ENCODE data around the gene RBM10.
A peak's percentile ranks its signal among the peaks of the same experiment; 100 is the strongest.

The RBM10 gene

DNA sequence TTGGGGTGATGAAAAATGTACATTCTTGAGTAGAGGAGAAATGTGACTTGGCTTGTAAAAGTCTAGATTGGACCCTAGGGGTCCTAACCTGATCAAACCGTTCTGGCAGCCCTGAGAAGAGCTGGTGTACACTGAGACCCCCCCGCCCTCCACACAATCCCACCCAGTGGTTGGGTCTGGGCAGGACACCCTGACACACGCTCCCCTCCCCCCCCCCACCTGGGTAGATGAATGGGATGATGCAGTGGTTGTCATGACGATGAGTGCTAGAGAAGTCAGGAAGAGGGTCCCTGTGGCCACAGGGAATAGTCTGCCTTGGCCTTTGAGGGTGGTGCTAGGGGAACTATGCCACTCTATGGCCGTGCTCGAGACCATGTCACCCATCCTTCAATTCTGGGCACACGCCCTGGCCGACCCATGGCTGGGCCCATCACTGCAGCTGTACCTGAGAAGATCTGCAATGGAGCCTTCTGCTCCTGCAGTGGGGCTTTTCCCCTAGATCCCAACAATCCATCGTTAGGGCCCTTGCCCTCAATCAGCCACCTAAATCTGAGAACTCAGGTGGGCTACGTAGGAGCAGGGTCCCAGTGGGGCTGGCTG is 77.8 kb downstream of the RBM10 start:
- DNase-seq, result no peak

- no peak for DNase-seq
Measured at GRCh38 chrX:47223476-47224250, 78.6 kb downstream of the RBM10 start.

- DNase-seq, result no peak
Measured at GRCh38 chrX:47224266-47224895, 79.4 kb downstream of the RBM10 start.

GRCh38 chrX:47224896-47225290 is 79.9 kb downstream of the RBM10 start:
- no peak for DNase-seq

DNA sequence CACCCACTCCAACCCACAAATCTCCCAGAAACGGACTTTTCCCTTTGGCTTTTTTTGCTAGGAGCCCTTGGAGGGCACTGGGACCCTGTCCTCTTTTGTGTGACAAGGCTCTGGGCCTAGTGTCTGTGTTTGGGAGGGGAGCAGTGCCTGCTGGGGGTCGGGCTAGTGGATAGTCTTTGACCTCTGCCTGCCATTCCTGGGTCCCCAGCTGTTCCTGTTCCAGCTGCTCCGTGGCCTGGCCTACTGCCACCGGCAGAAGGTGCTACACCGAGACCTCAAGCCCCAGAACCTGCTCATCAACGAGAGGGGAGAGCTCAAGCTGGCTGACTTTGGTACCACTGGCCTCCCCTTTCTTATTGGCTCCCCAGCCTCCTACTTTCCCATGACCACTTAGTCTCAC is 81.0 kb downstream of the RBM10 start:
- no peak for DNase-seq

- DNase-seq, result no peak
Measured at GRCh38 chrX:47226531-47227333, 81.7 kb downstream of the RBM10 start.

- no peak for DNase-seq
Measured at GRCh38 chrX:47227334-47227583, 82.2 kb downstream of the RBM10 start.

GRCh38 chrX:47228550-47229270 is 83.7 kb downstream of the RBM10 start:
- no peak for DNase-seq

DNA sequence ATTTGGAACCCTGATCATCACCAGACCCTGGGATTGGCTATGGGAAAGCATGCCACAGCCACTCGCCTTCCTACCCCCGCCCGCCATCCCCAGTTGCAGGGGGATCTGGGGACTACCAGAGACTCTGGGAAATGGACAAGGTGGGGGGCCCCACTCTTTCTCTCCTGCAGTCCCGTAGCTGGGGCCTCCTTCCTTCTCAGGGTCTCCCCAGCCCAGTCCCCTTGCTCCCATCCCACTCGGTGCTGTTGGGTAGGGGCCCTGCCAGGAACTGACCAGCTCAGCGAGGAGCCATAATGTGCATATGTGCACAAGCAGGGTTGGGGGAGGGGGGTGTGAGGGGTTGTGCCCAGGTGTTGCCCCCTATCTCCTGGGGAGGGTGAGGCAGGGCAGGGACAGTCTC is 84.4 kb downstream of the RBM10 start:
- no peak for DNase-seq

GRCh38 chrX:47230136-47230868 is 85.3 kb downstream of the RBM10 start:
- no peak for DNase-seq

DNA sequence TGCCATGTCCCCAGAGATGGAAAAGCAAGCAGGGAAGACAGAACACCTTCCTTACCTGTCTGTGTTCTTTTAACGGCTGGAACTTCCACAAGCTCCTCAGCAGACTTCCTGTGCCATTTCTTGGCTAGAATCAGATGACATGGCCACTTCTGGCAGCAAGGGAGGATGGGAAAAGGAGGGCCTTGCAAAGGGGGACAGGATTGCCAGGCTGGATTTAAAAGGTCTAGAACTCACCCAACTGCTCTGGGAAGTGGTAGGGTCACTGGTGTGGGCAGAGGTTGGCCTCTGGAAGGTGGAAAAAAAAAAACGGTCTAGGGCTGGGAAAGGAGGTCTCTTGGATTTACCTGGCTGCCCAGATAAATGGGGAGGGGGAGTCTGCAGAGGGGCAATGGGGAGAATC is 86.1 kb downstream of the RBM10 start:
- no peak for DNase-seq

- DNase-seq, result no peak
Measured at GRCh38 chrX:47232197-47232802, 87.3 kb downstream of the RBM10 start.

DNA sequence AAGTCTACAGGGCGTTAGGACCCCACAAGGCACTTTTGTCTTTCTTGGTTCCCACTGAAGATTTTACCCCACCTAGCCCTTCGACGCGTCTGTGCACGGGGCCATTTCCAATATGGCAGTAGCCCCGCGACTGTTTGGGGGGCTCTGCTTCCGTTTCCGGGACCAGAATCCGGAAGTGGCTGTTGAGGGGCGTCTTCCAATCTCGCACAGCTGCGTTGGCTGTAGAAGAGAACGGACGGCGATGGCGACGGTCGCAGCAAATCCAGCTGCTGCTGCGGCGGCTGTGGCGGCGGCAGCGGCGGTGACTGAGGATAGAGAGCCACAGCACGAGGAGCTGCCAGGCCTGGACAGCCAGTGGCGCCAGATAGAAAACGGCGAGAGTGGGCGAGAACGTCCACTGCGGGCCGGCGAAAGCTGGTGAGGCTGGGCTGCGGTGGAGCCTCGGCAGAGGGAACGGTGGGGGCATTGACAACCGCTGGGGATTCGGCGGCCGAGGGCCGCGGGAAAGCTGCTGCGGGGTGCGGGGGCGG is 87.8 kb downstream of the RBM10 start, which contains the start of gene USP11:
Gene USP11 (plus strand): TSS at position 207 of the 530 bp plus-strand sequence. CDS start 35 bp downstream, at position 242.
- peak; percentile 55 for DNase-seq

- DNase-seq, result peak; percentile 89
Measured at GRCh38 chrX:47233333-47234113, 88.5 kb downstream of the RBM10 start.

DNA sequence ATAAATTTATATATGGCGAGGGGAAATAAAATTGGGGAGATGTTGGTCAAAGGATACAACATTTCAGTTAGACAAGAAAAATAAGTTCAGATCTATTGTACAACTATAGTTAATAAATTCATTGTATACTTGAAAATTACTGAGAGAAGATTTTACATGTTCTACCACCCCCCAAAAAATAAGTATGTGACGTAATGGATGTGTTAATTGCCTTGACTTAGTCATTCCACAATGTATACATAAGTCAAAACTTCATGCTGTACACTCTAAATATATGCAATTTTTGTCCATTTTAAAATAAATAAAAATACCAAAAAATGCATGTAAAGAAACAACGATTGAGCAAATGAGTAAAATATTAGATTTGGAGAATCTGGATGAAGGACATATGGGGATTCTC is 89.6 kb downstream of the RBM10 start:
- no peak for DNase-seq

DNA sequence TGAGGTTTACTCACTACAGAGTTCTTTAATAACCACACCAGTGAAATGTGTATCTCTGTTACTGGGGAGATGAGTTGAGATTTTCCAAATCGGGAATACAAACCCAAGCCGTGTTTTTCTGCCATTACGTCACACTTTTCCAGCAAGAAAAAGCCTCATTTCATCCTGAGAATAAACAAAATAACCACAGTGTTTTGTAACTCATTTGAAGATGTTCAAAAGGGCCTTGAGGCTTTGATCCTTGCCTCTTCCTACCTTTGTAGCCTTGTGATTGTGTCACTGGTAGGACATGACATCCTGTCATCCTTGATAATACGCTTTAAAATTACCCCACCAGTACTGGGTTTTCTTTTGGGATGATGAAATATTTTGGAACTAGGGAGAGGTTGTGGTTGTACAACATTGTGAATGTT is 90.7 kb downstream of the RBM10 start:
- no peak for DNase-seq

Measured in effector CD8-positive, alpha-beta T cell (primary cell).